Endodermal cell (in vitro differentiated cells): ENCODE measurements around the gene TMIE. TPM values are rescaled to one million over a fixed set of nuclear protein-coding genes. Genes with fewer than 3 reads are reported as not detected.

ENCODE experiments used
- DNase-seq: peaks from one replicate; pipeline ENCODE4 v3.0.0-alpha.2; 2017
- H3K27ac ChIP-seq: 2 replicates; pipeline ENCODE4 v1.5.1; 2013; ENCODE audit warnings: mild to moderate bottlenecking, low read depth, low read length, moderate library complexity
- H3K27me3 ChIP-seq: 2 replicates; pipeline ENCODE4 v1.6.1; 2013; ENCODE audit warnings: mild to moderate bottlenecking, low read length, moderate library complexity; ENCODE audit not compliant: insufficient read depth, control insufficient read depth, poor library complexity, severe bottlenecking
- H3K36me3 ChIP-seq: 2 replicates; pipeline ENCODE4 v1.7.0; 2013; ENCODE audit warnings: mild to moderate bottlenecking, low read length, moderate library complexity; ENCODE audit not compliant: control insufficient read depth, insufficient read depth
- H3K4me1 ChIP-seq: one replicate; pipeline ENCODE4 v1.7.0; 2013; ENCODE audit warnings: low read length; ENCODE audit not compliant: control insufficient read depth, insufficient read depth
- H3K4me3 ChIP-seq: 2 replicates; pipeline ENCODE4 v1.5.1; 2013; ENCODE audit warnings: mild to moderate bottlenecking, low read length, moderate library complexity
- H3K9ac ChIP-seq: 2 replicates; pipeline ENCODE4 v1.6.1; 2013; ENCODE audit warnings: mild to moderate bottlenecking, low read length, moderate library complexity; ENCODE audit not compliant: poor library complexity, severe bottlenecking; ENCODE audit errors: extremely low read depth
- H3K9me3 ChIP-seq: 2 replicates; pipeline ENCODE4 v1.6.1; 2013; ENCODE audit warnings: mild to moderate bottlenecking, low read length, moderate library complexity; ENCODE audit not compliant: control insufficient read depth
- H3K27ac Mint-ChIP-seq: 2 replicates; pipeline ENCODE4 v1.8.0; 2020; ENCODE audit warnings: mixed read lengths
- H3K27me3 Mint-ChIP-seq: 2 replicates; pipeline ENCODE4 v1.8.0; 2021; ENCODE audit warnings: mild to moderate bottlenecking, mixed read lengths; ENCODE audit not compliant: insufficient read depth
- H3K36me3 Mint-ChIP-seq: 2 replicates; pipeline ENCODE4 v1.8.0; 2020; ENCODE audit warnings: low read depth, mixed read lengths
- H3K4me1 Mint-ChIP-seq: 2 replicates; pipeline ENCODE4 v1.8.0; 2020; ENCODE audit warnings: mixed read lengths
- H3K4me3 Mint-ChIP-seq: 2 replicates; pipeline ENCODE4 v1.8.0; 2020; ENCODE audit warnings: mild to moderate bottlenecking, moderate library complexity, mixed read lengths
- H3K9me3 Mint-ChIP-seq: 2 replicates; pipeline ENCODE4 v1.8.0; 2020; ENCODE audit warnings: mild to moderate bottlenecking, mixed read lengths
- WGBS, 2 experiments: methylation state at CpG; one replicate each; pipeline versions ENCODE4 v1.1.5 to v1.1.7; 2013; ENCODE audit warnings: missing lambda C conversion rate in 2 of 2, mixed read lengths in 1 of 2; ENCODE audit not compliant: insufficient coverage in 1 of 2, insufficient read length in 1 of 2; 5-methylcytosine and 5-hydroxymethylcytosine counted together
- total RNA-seq, 2 donors: library from RNA; stranded (reverse); fragmentation: NEBNext Ultra II Directional in 1 of 2; extraction: Animal tissue kit (Norgen Biotek cat#: 25700) in 1 of 2; gene quantifications; 2 replicates in 1 of 2; 3 replicates in 1 of 2; pipeline ENCODE4 v1.2.1, GENCODE V29; 2021
- TF ChIP-seq, protein P1 (sequence below): fragments of 200-600 bp; sonication (generic); conservative IDR thresholded peaks from 2 replicates; pipeline ENCODE4 v1.5.0; 2021; ENCODE audit warnings: antibody characterized with exemption, mild to moderate bottlenecking

The TMIE gene
- total RNA-seq, 2 donors from 2014 or later = 1.0 to 1.1 TPM

DNA sequence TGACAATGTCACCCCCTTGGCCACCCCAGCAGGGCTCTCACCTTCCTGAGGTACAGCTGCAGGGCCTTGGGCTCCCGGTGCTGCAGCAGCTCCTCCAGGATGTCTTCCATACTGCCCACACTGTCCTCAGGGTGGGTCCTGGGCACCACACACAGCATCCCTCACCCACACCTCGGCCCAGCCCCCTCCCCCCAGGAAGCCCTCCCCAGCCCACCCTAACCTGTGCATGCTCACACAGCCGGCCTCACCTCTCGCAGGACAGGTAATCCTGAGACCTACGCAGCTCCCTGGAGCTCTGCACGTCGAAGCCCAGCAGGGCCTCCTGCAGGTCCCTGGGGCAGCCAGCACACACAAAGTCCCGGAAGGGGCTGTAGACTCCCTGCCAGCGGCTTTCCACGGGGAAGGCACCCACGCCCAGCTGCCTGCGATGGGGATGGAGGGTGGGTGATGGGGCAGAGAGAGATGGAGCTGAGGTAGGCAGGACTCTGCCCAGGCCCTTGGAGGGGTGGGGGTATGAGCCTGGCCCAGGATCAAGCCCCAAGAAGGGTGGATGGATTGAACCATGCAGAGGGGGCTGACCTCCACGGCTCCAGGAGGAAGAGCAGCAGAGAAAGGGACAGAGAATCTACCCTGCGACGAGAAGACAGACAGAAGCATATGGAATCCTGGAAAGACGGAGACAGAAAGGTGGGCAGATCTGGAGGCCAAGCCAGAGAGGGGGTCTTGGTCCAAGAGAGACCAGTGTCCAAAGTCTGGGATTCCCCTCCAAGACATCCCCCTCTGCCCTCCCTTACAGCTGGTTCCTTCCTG lies 24.4 kb upstream of the TMIE start:
- Mint-ChIP-seq H3K27ac (no peak overlapping the region), H3K4me1 (no peaks in the 10 kb centered on the region), H3K4me3 (no peak overlapping the region), H3K27me3 (no peaks in the 10 kb centered on the region), H3K36me3 (peaks cover 3% of the 10 kb centered on the region), H3K9me3 (no peaks in the 10 kb centered on the region)
- no peak overlapping the region for H3K27ac ChIP-seq
- no peaks in the 10 kb centered on the region for H3K4me1 ChIP-seq
- no peak overlapping the region for H3K9ac ChIP-seq
- TF ChIP-seq, protein P1, sequence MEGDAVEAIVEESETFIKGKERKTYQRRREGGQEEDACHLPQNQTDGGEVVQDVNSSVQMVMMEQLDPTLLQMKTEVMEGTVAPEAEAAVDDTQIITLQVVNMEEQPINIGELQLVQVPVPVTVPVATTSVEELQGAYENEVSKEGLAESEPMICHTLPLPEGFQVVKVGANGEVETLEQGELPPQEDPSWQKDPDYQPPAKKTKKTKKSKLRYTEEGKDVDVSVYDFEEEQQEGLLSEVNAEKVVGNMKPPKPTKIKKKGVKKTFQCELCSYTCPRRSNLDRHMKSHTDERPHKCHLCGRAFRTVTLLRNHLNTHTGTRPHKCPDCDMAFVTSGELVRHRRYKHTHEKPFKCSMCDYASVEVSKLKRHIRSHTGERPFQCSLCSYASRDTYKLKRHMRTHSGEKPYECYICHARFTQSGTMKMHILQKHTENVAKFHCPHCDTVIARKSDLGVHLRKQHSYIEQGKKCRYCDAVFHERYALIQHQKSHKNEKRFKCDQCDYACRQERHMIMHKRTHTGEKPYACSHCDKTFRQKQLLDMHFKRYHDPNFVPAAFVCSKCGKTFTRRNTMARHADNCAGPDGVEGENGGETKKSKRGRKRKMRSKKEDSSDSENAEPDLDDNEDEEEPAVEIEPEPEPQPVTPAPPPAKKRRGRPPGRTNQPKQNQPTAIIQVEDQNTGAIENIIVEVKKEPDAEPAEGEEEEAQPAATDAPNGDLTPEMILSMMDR = no peak
- no peak for DNase-seq
- H3K36me3 ChIP-seq = no peaks in the 10 kb centered on the region
- H3K27me3 ChIP-seq = no peaks in the 10 kb centered on the region
- WGBS, 2 experiments = 86 to 90% methylated on average over 8 to 16 of the region's 16 CpGs
- H3K4me3 ChIP-seq = no peak overlapping the region
- no peaks in the 10 kb centered on the region for H3K9me3 ChIP-seq

DNA sequence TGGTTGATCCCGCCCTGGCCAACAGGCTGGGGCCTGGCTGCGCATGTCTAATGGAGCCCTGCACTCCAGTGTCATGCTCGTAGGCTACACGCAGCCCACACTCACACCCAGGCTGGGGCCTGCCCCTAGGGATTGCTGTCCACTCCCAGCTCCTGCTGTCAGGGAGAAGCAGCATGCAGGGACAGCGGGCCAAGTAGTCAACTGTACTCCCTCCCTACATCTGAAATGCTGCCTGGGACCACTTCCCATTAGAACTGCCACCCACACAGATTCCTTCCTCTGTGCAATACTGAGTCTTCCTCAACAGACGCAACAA lies 23.8 kb upstream of the TMIE start:
- no peaks in the 10 kb centered on the region for H3K27me3 Mint-ChIP-seq
- no peak overlapping the region for H3K9ac ChIP-seq
- H3K4me1 ChIP-seq = no peaks in the 10 kb centered on the region
- 89 to 91% methylated on average over 1 to 6 of the region's 6 CpGs for WGBS, 2 experiments
- DNase-seq = no peak
- no peak overlapping the region for H3K4me3 Mint-ChIP-seq
- no peaks in the 10 kb centered on the region for H3K9me3 Mint-ChIP-seq
- H3K27me3 ChIP-seq = no peaks in the 10 kb centered on the region
- H3K27ac Mint-ChIP-seq = no peak overlapping the region
- no peaks in the 10 kb centered on the region for H3K4me1 Mint-ChIP-seq
- no peaks in the 10 kb centered on the region for H3K9me3 ChIP-seq
- no peaks in the 10 kb centered on the region for H3K36me3 ChIP-seq
- no peak overlapping the region for H3K27ac ChIP-seq
- H3K4me3 ChIP-seq = no peak overlapping the region
- TF ChIP-seq, protein P1 = no peak
- H3K36me3 Mint-ChIP-seq = peaks cover 3% of the 10 kb centered on the region

DNA sequence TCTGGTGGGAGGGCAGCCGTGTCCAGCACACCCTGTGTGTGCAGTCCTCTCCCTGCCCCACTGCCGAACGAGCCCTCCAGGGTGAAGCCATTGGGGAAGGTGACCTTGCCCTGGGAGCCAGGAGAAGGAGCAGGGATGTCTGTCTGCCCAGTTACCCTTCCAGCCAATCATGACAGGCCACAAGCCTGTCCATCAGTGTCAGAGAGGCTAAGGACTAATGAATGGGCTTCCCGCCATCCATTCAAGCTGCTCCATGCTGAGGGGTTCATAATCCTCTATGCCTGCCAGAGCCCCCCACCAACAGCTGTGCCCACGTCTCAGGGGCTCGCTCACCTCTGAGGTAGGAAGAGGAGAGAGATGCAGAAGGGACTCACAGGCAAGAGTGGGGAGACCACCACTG lies 22.9 kb upstream of the TMIE start:
- Histone ChIP-seq H3K4me3 (no peak overlapping the region), H3K27me3 (no peaks in the 10 kb centered on the region), H3K9ac (no peak overlapping the region), H3K27ac (no peak overlapping the region), H3K36me3 (no peaks in the 10 kb centered on the region), H3K9me3 (no peaks in the 10 kb centered on the region), H3K4me1 (no peaks in the 10 kb centered on the region)
- Mint-ChIP-seq H3K27ac (no peak overlapping the region), H3K27me3 (no peaks in the 10 kb centered on the region), H3K36me3 (peaks cover 3% of the 10 kb centered on the region), H3K9me3 (no peaks in the 10 kb centered on the region), H3K4me3 (no peak overlapping the region), H3K4me1 (no peaks in the 10 kb centered on the region)
- TF ChIP-seq, protein P1 = no peak
- WGBS, 2 experiments = 93 to 100% methylated on average over 2 to 6 of the region's 6 CpGs
- no peak for DNase-seq
